K562 (cell line): ENCODE results near the gene GINS2. TPM values are rescaled to one million over a fixed set of nuclear protein-coding genes. Genes with fewer than 3 reads are reported as not detected.

ENCODE experiments used
- ATAC-seq: fragments of 200-7000 bp; cut with Tn5 transposase; 3 replicates; pipeline ENCODE4 v1.9.1; 2020; ENCODE audit warnings: moderate library complexity
- BruUV-seq: library from RNA; stranded (reverse); fragments of 400-500 nt; replicated peaks from 2 replicates; lab custom pipeline; 2021; lab: Mats Ljungman, UMichigan
- CTCF ChIA-PET: fragments of 300-600 bp; formaldehyde crosslinking; extraction: SDS; loops from one replicate; lab custom pipeline; 2021; ENCODE audit warnings: low intra/inter-chr PET ratio; lab: Yijun Ruan, JAX
- POLR2A ChIA-PET: fragments of 300-600, 350-650 bp; sonication (Branson Sonifier 250); formaldehyde crosslinking; extraction: SDS; loops from one replicate; lab custom pipeline; 2021; ENCODE audit warnings: antibody characterized with exemption, inconsistent platforms; lab: Yijun Ruan, JAX
- DNase-seq, 4 experiments: peaks; one replicate each; pipeline versions ENCODE4 v3.0.0 to v3.0.0-alpha.2; 2011 to 2018; ENCODE audit warnings: low spot score in 3 of 4, mixed read lengths in 3 of 4; ENCODE audit errors: extremely low read depth in 1 of 4
- FAIRE-seq: peaks from 2 replicates; lab custom pipeline; 2011; peaks lifted over from hg19 to GRCh38; lab: Jason Lieb, UNC
- H2AFZ ChIP-seq: 2 replicates; pipeline ENCODE4 v1.6.0; 2011; ENCODE audit warnings: low read depth, low read length, control low read depth, inconsistent platforms
- H3K27ac ChIP-seq: fragments of 200-600 bp; 3 replicates; pipeline ENCODE4 v1.8.0; 2011; ENCODE audit warnings: low read depth, mild to moderate bottlenecking, control low read depth, inconsistent platforms, low read length, moderate library complexity, mixed read lengths; ENCODE audit errors: extremely low read depth
- H3K27me3 ChIP-seq, 2 experiments: fragments of 300-600 bp in 1 of 2; 2 replicates in 1 of 2; 3 replicates in 1 of 2; pipeline versions ENCODE4 v1.6.0 to v1.8.0; 2011; ENCODE audit warnings: inconsistent platforms in 2 of 2, low read length in 2 of 2, mild to moderate bottlenecking in 1 of 2, mixed read lengths in 1 of 2, moderate library complexity in 1 of 2; ENCODE audit not compliant: control insufficient read depth in 2 of 2, insufficient read depth in 2 of 2
- H3K36me3 ChIP-seq: fragments of 300-600 bp; 3 replicates; pipeline ENCODE4 v1.8.0; 2011; ENCODE audit warnings: mild to moderate bottlenecking, low read length, inconsistent platforms; ENCODE audit not compliant: control insufficient read depth, insufficient read depth
- H3K4me1 ChIP-seq, 2 experiments: fragments of 200-600 bp in 1 of 2; replicated peaks in 1 of 2; 2 replicates in 1 of 2; 3 replicates in 1 of 2; pipeline versions ENCODE4 v1.5.1 to v1.8.0; 2011; ENCODE audit warnings: inconsistent platforms in 2 of 2, low read length in 2 of 2, mild to moderate bottlenecking in 1 of 2, mixed read lengths in 1 of 2, moderate library complexity in 1 of 2; ENCODE audit not compliant: control insufficient read depth in 2 of 2, insufficient read depth in 2 of 2
- H3K4me2 ChIP-seq: 2 replicates; pipeline ENCODE4 v1.6.1; 2011; ENCODE audit warnings: low read length, control low read depth, inconsistent platforms, mixed read lengths; ENCODE audit not compliant: insufficient read depth
- H3K4me3 ChIP-seq: fragments of 200-600 bp; sonication (generic), shearing (Covaris generic); 2 replicates; pipeline ENCODE4 v1.5.1; 2016; ENCODE audit warnings: control low read depth, inconsistent platforms
- H3K79me2 ChIP-seq: fragments of 200-600 bp; 3 replicates; pipeline ENCODE4 v1.8.0; 2011; ENCODE audit warnings: low read length, inconsistent platforms; ENCODE audit not compliant: control insufficient read depth, insufficient read depth
- H3K9ac ChIP-seq, 2 experiments: 2 replicates each; pipeline versions ENCODE4 v1.6.0 to v1.6.1; 2011; ENCODE audit warnings: low read depth in 2 of 2, low read length in 2 of 2, control low read depth in 1 of 2, inconsistent platforms in 1 of 2, mild to moderate bottlenecking in 1 of 2, mixed read lengths in 1 of 2; ENCODE audit not compliant: insufficient read depth in 1 of 2
- H3K9me1 ChIP-seq: one replicate; pipeline ENCODE4 v1.6.0; 2011; ENCODE audit warnings: inconsistent platforms, mild to moderate bottlenecking, low read length, moderate library complexity; ENCODE audit not compliant: control insufficient read depth, insufficient read depth
- H3K9me3 ChIP-seq: replicated peaks from 2 replicates; pipeline ENCODE4 v1.5.1; 2011; ENCODE audit warnings: low read depth, low read length, inconsistent platforms; ENCODE audit not compliant: control insufficient read depth, insufficient read depth
- H4K20me1 ChIP-seq: replicated peaks from 2 replicates; pipeline ENCODE4 v1.6.1; 2011; ENCODE audit warnings: low read length, inconsistent platforms, mixed read lengths; ENCODE audit not compliant: control insufficient read depth, insufficient read depth
- GATAD2B ChIP-seq: fragments of 450-650 bp; IDR thresholded peaks from 2 replicates; pipeline ENCODE4 v1.6.1; 2017; ENCODE audit warnings: mild to moderate bottlenecking, borderline replicate concordance
- HLTF ChIP-seq: fragments of 450-650 bp; IDR thresholded peaks from 2 replicates; pipeline ENCODE4 v1.6.1; 2016
- ID3 ChIP-seq, 2 experiments: fragments of 250-450 bp in 1 of 2; fragments of 450-650 bp in 1 of 2; sonication (Bioruptor Pico) in 1 of 2; IDR thresholded peaks; 2 replicates each; pipeline versions ENCODE4 v1.6.1 to v1.8.0; 2016 to 2021; ENCODE audit warnings: mild to moderate bottlenecking in 2 of 2, moderate library complexity in 2 of 2, missing compliant biosample characterization in 1 of 2, missing genetic modification characterization in 1 of 2
- KAT7 ChIP-seq: sonication (generic); formaldehyde crosslinking; IDR thresholded peaks from 2 replicates; pipeline ENCODE4 v1.8.0; 2022; ENCODE audit warnings: missing genetic modification reagents, mild to moderate bottlenecking, borderline replicate concordance
- NFYB ChIP-seq: IDR thresholded peaks from 2 replicates; pipeline ENCODE4 v1.6.1; 2011; ENCODE audit warnings: mild to moderate bottlenecking, moderate library complexity; ENCODE audit not compliant: insufficient read length; ENCODE audit errors: extremely low read depth
- NR1H2 ChIP-seq: sonication (generic); formaldehyde crosslinking; IDR thresholded peaks from 2 replicates; pipeline ENCODE4 v1.4.0; 2020; ENCODE audit warnings: mild to moderate bottlenecking, missing genetic modification reagents
- RCOR1 ChIP-seq, 2 experiments: IDR thresholded peaks; 2 replicates each; pipeline ENCODE4 v1.6.1; 2012; ENCODE audit warnings: low read depth in 2 of 2, low read length in 2 of 2, borderline replicate concordance in 1 of 2, improper control_type of control experiment in 1 of 2
- THRAP3 ChIP-seq: fragments of 450-650 bp; IDR thresholded peaks from 2 replicates; pipeline ENCODE4 v1.6.1; 2016; ENCODE audit warnings: mild to moderate bottlenecking, inconsistent platforms, borderline replicate concordance
- ZFPM2 ChIP-seq: fragments of 250-450 bp; sonication (Bioruptor Pico); IDR thresholded peaks from 2 replicates; pipeline ENCODE4 v1.5.1; 2022; ENCODE audit warnings: mild to moderate bottlenecking
- ZNF146 ChIP-seq: IDR thresholded peaks from one replicate; pipeline ENCODE4 v1.6.1; 2018; ENCODE audit warnings: missing compliant biosample characterization; ENCODE audit not compliant: unreplicated experiment
- WGBS: fragments of 100-300 bp; shearing (Covaris generic); methylation state at CpG from one replicate; pipeline ENCODE4 v1.1.6; 2016; ENCODE audit warnings: low coverage, mixed read lengths; ENCODE audit not compliant: insufficient coverage; ENCODE audit errors: missing lambda C conversion rate; 5-methylcytosine and 5-hydroxymethylcytosine counted together
- in situ Hi-C: fragments of 300-500 bp; cut with MboI; formaldehyde crosslinking; loops from 4 replicates; pipeline ENCODE4 v1.15.0; 2018; ENCODE audit warnings: inconsistent platforms, mixed read lengths
- intact Hi-C: fragments of 100-400 bp; cut with micrococcal nuclease; formaldehyde crosslinking; loops from 2 replicates; pipeline ENCODE4 v1.14.2; 2022
- polyA plus RNA-seq, 8 experiments: library from polyadenylated mRNA; depleted of rRNA in 4 of 8; stranded (reverse) in 5 of 8; unstranded in 3 of 8; fragments of >200 nt; fragmentation: Nextera tagmentation in 2 of 8; fragmentation: Illumina TruSeq in 1 of 8; extraction: Ambion mirVana in 2 of 8; extraction: Trizol in 1 of 8; gene quantifications; 2 replicates each; pipeline versions ENCODE4 v1.2.1 to v1.2.3, GENCODE V29; 2011 to 2014; ENCODE audit warnings: inconsistent platforms in 1 of 8, missing spikeins in 1 of 8
- total RNA-seq, 7 experiments: library from RNA; depleted of rRNA in 6 of 7; stranded (reverse); fragments of >200 nt in 6 of 7; fragmentation: Illumina TruSeq in 2 of 7; extraction: Trizol in 2 of 7; gene quantifications; 2 replicates each; pipeline versions ENCODE4 v1.2.1 to v1.2.3, GENCODE V29; 2011 to 2021; ENCODE audit warnings: low replicate concordance in 1 of 7
- TF ChIP-seq, protein P1 (sequence below), 2 experiments: fragments of 450-650 bp; conservative IDR thresholded peaks; 2 replicates each; pipeline ENCODE4 v1.6.1; 2017; ENCODE audit warnings: mild to moderate bottlenecking in 2 of 2, moderate library complexity in 2 of 2
- TF ChIP-seq, protein P2 (sequence below): IDR thresholded peaks from 2 replicates; pipeline ENCODE4 v1.6.1; 2011; ENCODE audit not compliant: insufficient read length; ENCODE audit errors: extremely low read depth

Gene GINS2
- total and polyA plus RNA-seq, 9 of the 15 experiments (the other 6 are each of a cell fraction or from before 2014, with no cell fraction given), result 40.4 to 76.2 (median 44.6) TPM

GRCh38 chr16:85682516-85682915, 6.2 kb downstream of the GINS2 start:
- FAIRE-seq (no peak), DNase-seq (no peak), ATAC-seq (no peak)
- BruUV-seq, result no TSS peak
- H3K4me2 ChIP-seq, result no peak overlapping the region
- H3K79me2 ChIP-seq, result peaks cover 49% of the 10 kb centered on the region
- no peak overlapping the region for H3K27ac ChIP-seq
- no peaks in the 10 kb centered on the region for H3K27me3 ChIP-seq
- H3K36me3 ChIP-seq, result peaks cover 98% of the 10 kb centered on the region
- 79% methylated on average over 8 of the region's 9 CpGs for WGBS
- peaks cover 5% of the 10 kb centered on the region for H3K9me1 ChIP-seq
- no peak overlapping the region for H2AFZ ChIP-seq
- peaks cover 10 to 11% of the 10 kb centered on the region in 2 experiments; a peak in 4 of 5 replicates for H3K4me1 ChIP-seq
- H3K9me3 ChIP-seq, result no peaks in the 10 kb centered on the region
- intact Hi-C loops, result no loop called here
- TF ChIP-seq KAT7 (CRISPR knock-in tag), result no peak
- TF ChIP-seq GATAD2B, result no peak
- no peak for TF ChIP-seq ZFPM2 (CRISPR knock-in tag)
- TF ChIP-seq, protein P1, sequence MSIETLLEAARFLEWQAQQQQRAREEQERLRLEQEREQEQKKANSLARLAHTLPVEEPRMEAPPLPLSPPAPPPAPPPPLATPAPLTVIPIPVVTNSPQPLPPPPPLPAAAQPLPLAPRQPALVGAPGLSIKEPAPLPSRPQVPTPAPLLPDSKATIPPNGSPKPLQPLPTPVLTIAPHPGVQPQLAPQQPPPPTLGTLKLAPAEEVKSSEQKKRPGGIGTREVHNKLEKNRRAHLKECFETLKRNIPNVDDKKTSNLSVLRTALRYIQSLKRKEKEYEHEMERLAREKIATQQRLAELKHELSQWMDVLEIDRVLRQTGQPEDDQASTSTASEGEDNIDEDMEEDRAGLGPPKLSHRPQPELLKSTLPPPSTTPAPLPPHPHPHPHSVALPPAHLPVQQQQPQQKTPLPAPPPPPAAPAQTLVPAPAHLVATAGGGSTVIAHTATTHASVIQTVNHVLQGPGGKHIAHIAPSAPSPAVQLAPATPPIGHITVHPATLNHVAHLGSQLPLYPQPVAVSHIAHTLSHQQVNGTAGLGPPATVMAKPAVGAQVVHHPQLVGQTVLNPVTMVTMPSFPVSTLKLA (conservative IDR thresholded peaks at IDR 0.05), result no peak
- no peak for TF ChIP-seq RCOR1 (IDR thresholded peaks at IDR 0.05; ENCODE audit: borderline replicate concordance in 1 of 2, low read depth in 2 of 2, low read length in 2 of 2)
- no peak for TF ChIP-seq NFYB
- TF ChIP-seq, protein P2, sequence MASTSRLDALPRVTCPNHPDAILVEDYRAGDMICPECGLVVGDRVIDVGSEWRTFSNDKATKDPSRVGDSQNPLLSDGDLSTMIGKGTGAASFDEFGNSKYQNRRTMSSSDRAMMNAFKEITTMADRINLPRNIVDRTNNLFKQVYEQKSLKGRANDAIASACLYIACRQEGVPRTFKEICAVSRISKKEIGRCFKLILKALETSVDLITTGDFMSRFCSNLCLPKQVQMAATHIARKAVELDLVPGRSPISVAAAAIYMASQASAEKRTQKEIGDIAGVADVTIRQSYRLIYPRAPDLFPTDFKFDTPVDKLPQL, result no peak
- TF ChIP-seq HLTF, result no peak
- TF ChIP-seq NR1H2 (CRISPR knock-in tag), result no peak
- no peak for TF ChIP-seq ID3 (CRISPR knock-in tag; IDR thresholded peaks at IDR 0.05)
- no peak for TF ChIP-seq ID3 (tag; IDR thresholded peaks at IDR 0.05)
- no peak for TF ChIP-seq THRAP3
- no peak for TF ChIP-seq ZNF146
- no peak overlapping the region for H3K4me3 ChIP-seq
- POLR2A ChIA-PET, result interaction anchor here (1.0 to 2.4 kb wide), 3 partner anchors 8 to 17 kb away, joined by 4 to 18 read pairs (median 6); no protein-coding TSS in a partner anchor
- H3K9ac ChIP-seq, result no peak overlapping the region
- CTCF ChIA-PET, result no interaction called here
- in situ Hi-C loops, result no loop called here
- peaks cover 15% of the 10 kb centered on the region for H4K20me1 ChIP-seq
